GM21526 (cell line): ENCODE data around the gene CARD11.
A peak's percentile ranks its signal among the peaks of the same experiment; 100 is the strongest.

Source experiments
- ATAC-seq: cut with Tn5 transposase; IDR thresholded peaks from one replicate; pipeline ENCODE4 v1.9.1; 2021; ENCODE audit warnings: moderate library complexity; ENCODE audit not compliant: unreplicated experiment, low FRiP score

The CARD11 gene

DNA sequence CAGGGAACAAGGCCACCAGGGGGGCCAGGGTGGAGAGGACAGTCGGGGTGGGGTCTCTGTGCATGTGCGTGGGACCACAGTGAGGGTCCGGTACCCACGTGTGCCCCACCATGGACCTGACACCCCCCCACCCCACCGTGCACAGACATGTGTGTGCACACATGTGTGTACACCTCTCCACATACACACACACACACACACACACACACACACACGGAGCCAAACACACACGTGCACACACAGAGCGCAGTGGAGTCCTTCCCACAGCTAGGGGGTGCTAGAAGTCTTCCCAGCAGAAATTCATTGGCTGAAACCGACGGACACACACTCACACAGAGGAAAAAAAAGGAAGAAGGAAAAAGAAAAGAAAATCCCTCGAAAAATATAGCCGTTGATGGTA is 156.8 kb downstream of the CARD11 start:
- no peak for ATAC-seq

DNA sequence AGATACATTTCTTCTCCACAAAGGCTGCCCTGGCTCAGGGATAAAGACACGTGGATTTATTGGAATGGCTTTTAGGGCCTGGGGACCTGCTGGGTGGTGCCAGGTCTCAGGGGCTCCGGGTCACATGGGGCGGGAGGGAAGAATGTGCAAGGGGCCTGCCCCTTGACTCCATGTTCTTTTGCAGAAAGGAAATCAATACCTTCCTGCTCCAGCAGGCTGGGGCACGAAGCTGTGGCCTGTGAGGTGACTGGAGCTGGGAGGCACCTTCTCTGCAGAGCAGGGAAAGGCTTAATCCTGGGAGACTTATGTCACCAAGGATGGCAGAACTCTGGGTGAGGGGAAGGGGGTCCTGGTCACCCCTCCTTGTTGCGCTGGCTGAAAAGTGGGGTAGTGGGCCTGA is 157.3 kb downstream of the CARD11 start:
- ATAC-seq, result no peak

DNA sequence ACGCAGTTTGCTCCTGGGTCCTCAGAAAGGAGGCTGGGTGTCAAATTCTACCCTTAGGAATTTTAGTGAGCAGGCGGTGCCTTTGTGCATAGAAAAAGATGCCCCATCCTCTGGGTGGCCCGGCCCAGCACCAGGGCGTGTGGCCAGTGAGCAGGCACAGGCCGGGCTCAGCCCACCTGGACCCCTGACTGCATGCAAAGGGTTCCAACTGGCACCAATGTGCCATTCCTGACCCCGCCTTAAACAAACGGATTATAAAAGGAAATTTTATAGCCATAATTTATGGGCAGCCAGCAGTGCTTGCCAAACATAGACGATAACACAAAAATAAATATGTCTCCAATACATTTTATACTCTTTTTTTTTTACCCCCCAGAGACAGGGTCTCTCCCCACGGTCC is 159.5 kb downstream of the CARD11 start:
- ATAC-seq, result no peak

DNA sequence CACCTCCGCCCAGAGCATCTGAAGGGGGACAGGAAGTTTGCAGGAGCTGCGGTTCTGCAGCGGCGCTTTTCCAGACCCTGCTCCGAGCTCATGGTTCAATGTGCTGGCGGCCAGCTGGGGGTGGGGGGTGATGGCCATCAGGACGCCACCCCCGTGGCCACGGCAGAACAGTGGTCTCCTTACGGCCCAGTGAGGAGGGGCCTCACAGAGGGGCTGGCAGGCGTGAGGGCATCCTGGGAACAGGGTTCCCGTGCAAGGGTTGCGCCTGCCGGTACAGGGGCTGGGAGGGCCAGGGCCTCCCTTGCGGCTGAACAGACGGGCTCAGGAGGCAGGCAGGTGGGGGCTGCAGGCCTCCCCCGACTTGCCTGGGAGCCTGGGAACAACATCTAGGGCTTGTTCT is 160.6 kb downstream of the CARD11 start:
- no peak for ATAC-seq

DNA sequence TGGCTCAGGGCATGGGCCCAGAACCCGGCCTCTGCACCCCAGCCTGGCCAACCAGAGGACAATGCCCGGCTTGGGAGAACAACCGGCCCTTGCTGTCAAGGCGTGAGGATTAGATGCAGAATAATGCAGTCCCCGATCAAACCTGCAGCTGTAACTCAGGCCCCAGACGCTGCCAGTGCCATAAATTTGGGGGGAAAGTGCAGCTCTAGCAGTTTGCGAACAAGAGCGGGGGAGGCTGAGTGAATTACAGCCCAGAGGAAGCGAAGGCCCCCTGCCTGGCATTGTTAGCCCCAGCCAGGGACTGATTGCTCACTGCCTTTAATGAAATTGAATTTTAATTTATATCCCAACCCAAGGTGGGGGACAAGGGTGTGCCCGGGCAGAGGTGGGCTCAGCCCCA is 161.6 kb downstream of the CARD11 start:
- ATAC-seq, result no peak

DNA sequence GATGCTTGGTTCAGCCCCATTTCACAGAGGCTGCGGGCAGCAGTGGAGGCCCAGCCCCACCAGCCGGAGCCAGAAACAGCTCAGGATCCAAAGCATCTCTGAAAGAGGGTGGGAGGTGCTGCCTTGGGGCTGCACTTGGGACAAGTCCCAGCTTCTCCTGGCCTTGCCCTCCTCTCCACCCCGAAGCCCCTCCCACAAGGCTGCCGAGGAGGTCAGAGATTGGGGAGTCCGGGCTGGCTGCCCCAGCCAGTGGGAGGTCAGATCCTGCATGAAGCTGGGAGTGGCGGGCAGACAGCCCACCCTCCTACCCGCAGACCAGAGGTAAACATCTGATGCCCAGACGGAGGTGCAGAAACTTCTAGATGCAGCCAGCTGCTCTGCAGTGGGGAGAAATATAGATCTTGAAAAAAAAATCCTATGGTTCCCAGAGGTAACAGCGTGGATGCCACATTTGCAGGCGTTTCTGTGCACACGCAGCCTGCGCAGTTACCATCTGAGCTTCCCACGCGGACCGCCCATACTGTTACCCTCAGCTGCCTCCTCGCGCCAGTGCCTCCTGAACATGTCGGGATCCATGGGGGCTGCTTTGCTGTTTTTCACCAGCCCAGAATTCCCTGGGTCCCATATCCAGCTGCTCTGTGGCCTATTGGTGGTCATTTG is 162.7 kb downstream of the CARD11 start:
- ATAC-seq, result no peak

DNA sequence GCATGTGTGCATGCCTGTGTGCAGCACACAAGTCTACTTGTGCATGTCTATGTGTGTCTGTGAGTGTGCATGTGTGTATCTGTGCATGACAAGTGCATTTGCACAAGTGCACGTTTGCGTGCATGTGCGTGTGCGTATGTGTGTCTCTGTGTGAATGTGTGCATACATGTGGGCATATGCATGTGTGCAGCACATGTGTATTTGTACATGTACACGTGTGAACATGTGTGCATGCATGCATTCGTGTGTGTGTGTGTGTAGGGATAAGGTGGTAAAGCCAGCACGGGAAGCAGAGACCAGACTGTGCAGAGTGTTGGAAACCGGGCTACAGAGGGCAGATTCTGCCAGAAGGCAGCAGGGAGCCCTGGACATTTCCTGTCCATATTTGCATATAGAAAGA is 163.6 kb downstream of the CARD11 start:
- no peak for ATAC-seq

DNA sequence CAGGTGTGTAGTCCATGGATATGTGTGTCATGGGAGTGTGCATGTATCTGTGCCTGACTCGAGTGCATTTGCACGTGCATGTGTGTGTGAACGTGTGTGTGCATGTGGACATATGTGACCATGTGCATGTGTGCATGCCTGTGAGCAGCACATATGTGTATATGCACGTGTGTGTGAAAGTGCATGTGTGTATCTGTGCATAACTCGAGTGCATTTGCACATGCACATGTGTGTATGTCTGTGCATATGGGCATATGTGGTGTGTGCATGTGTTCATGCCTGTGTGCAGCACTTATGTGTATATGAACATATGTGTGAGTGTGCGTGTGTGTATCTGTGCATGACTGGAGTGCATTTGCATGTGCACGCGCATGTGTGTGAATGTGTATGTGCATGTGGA is 164.3 kb downstream of the CARD11 start:
- no peak for ATAC-seq

DNA sequence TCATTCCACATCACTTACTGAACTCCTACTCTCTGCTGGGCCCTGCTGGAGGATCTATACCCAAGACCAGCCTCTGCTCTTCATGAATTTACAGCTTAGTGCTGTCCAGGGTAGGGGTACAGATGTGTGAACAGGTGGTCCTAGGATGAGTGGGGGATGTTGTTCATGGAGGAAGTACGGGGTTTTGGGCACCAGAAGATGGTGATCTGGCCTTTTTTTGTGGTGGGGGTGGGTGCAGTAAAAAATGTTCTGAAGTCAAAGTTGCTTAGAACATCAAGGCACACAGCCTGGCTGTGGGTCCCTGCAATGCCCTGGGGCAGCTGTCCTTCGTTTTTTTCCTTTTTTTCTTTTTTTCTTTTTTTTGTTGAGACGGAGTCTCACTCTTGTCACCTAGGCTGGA is 165.4 kb downstream of the CARD11 start:
- no peak for ATAC-seq

DNA sequence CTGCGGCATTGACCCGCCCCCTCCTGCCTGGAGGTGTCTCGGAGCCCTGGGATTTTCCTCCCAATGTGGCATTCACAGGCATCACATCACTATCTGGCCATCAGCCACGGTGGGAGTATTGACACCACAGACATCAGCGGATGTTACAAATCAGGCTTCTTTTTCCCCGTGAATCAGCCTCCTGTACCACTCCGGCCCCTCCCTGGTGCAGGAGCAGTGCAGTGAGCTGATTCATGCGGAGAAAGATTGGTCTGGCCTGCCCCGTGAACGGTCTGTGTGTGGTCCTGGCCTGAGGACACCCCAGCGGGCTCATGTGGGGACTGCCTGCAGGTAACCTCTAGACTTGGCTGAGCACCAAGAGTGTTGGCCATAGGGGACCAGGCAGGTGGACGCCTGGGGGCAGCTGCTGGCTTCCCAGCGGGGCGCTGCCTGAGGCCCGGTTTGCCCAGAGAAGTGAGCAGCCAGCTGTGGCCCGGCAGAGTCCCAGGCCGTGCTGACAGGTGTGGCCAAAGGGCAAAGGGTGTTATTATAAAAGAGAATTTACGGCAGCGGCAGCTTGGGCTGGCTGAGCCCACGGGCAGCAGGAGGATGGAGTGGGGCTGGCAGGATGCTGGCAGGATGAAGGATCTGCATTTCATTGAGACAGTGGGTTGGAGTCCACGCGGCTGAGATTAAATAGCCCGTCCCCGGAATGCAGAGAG is 167.5 kb downstream of the CARD11 start:
- no peak for ATAC-seq

DNA sequence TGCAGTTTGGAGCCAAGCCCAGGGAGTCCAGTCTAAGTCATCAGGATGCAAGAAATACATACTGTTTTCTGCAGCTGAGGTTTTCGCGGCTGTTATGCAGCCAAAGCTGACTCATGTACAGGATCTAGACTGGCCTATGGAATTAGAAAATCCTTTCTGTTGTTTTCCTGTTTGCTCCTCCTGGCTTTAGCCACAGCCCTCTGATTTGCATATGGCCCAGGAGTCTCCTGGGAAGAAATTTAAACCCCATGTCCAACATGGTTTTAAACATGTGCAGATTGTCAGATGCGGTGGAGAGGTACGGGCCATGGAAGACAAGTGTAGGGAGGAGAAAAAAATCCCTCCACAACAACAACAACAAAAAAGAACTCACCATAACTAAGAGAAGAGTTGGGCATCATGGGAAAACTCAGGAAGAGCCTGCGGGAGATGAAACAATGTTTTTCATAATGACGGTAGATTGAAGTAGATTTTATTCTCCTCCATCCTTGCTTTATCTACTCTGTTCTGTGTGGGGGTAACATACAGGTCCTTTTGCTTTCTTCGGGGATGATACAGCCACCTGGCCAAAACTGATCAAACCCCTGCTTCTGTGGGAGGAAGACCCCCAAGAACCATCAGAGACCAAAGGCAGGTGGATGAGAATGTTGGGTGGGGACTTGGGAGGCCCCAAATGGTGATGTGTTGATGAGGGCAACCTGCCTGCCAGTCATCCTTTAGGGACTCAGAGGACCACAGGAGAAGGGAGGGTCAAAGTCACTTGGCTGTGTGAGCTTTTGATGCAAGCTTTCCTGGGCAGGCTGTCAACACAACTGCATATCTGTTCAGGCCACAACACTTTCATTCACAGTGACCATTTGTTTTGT is 169.7 kb downstream of the CARD11 start:
- no peak for ATAC-seq

DNA sequence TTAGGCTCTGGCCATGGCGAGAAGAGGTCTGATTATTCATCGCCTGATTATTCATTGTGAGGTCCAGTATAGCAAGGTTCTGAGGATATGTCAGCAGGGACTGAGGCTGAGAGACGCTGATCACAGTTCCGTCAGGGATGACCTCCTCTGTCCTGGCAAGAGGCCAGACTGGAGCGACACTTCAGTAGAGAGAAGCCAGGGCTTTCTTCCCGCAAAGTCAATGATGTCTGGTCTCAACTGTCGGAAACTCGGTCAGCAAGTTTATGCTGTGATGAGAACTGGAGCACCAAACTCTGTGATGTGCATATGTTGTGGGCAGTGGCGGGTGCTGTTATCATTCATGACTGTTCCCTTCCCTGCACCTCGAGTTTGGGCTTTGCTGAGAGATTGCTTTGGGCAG is 170.5 kb downstream of the CARD11 start:
- no peak for ATAC-seq

DNA sequence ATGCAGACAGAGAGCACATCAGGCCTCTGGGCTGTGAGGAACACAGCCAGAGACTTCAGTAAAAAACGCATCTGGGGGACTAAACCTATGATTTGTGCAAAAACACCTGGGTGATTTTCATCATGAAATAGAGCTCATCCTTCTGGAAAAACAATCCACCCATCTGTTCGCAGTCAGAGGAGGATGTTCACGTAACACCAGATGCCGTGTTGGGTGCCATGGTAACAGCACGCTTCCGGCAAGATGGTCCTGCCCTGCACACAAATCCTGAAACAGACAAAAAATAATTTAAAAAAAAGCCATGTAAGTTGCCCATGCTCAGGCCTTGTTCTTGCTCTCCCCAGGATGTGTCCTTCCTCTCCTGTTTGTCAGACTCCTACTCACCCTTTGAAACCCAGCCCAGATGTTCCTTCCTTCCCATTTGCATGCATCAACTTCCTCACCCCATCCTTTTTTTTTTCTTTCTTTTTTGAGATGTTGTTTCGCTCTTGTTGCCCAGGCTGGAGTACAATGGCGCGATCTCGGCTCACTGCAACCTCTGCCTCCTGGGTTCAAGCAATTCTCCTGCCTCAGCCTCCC is 171.3 kb downstream of the CARD11 start:
- ATAC-seq, result no peak

DNA sequence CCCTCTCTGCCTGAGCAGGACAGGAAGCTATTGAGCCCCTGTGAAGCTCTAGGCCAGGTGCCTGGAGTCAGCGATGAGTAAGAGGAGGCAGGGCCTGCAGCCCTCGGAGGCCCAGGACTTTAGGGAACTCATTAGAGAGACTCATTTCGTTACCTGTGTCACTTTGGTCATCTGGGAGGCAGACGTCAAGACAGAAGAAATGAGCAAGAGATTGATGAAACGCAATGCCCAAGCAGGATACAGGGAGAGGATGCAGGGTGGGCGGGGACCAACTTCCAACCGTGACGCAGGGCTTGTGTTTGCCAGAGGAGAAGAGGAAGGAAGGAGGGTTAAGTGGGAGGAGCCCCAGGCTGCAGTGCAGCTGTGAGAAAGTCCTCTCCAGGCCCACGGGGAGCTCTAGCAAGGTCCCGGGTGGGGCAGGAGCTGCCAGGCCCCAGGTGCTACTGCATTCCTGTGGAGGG is 173.2 kb downstream of the CARD11 start:
- ATAC-seq, result no peak

DNA sequence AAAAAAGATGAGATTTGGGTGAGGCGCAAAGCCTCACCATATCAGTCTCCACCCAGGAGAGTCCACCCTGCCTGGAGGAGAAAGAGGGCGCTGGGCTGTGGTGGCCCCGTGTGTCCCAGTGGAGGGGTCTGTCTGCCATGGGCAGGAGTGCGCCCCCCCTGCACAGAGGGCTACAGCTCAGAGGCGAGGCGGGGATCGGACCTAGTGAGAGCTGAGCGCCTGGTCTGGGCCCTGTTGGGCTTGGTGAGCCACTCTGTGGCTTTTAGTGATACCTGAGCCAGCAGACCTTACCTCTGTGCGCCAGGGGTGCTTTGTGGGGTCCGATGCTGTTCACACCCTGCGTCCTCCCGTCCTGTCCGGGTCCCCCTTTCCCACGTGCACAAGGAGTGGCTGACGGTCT is 173.7 kb downstream of the CARD11 start:
- no peak for ATAC-seq

DNA sequence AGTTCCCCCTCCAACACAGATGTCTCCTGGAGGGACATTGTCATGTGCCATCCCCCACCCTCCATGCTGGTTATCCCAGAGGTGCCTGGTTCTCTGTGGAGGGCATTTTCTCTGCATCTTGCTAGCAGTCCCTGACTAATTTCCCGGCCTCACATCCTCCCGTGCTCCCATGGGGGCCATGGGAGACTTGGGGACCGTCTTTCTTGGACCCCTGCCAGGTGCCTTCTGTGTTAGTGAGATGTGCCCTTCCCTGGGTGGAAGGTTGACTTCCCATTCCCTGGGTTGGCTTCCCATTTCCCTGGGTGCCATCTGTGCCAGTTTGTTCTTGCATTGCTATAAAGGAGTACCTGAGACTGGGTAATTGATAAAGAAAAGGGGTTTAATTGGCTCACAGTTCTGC is 177.1 kb downstream of the CARD11 start:
- ATAC-seq, result no peak

DNA sequence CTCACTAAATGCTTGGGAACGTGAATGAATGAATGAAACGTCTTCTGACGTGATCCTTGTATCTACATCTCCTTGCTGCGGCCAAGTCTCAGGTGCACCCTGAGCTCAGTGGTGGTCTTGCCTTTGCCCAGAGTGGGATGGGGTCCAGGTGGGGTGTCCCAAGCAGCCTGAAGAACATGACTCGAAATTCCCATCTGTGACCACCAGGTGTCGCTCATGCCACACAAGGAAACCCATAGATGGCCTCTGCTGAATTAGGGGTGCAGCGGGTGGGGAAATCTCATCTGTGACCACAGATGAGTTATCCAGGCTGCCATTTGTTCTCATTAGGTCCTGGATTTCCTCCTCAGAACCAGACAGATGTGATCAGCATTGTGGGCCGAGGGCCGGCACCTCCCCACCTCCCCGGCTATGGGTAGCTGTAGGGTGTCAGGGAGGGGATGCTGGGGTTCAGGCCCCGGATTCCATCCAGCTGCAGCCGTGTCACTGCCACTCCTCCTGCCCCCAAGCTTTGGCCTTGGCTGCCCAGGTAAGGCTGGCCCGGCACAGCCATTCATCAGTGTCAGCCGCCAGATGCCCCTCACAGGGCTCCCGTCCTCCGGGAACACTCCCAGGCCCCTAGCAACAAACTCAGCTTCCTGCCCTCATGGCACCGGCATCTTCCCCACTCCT is 178.5 kb downstream of the CARD11 start:
- ATAC-seq, result peak; percentile 52

DNA sequence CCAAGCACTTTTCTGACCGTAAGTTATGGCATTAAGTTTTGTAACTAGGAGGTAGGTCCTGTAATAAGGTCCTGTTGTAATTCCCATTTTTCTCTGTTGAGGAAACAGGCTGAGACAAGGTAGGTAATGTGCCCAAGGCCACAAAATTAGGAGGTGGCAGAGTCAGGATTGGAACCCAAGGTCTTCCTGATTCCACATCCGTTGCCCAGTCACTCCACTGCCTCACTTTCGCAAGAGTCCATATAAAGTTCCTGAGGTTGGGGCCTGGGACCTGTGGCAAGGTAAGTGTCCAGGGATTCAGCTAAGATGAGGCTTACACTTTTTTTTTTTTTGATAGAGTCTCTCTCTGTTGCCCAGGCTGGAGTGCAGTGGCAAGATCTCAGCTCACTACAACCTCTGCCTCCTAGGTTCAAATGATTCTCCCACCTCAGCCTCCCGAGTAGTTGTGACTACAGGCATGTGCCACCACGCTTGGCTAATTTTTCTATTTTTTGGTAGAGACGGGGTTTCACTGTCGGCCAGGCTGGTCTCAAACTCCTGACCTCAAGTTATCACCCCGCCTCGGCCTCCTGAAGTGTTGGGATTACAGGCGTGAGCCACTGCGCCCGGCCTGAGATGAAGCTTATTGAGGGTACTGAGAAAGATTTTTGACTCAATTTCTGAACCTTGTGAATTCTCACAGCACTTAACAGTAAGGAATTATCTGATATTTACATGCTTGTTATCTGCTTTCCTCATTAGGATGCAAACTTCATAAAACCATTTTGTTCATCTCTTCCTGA is 179.3 kb downstream of the CARD11 start:
- no peak for ATAC-seq

DNA sequence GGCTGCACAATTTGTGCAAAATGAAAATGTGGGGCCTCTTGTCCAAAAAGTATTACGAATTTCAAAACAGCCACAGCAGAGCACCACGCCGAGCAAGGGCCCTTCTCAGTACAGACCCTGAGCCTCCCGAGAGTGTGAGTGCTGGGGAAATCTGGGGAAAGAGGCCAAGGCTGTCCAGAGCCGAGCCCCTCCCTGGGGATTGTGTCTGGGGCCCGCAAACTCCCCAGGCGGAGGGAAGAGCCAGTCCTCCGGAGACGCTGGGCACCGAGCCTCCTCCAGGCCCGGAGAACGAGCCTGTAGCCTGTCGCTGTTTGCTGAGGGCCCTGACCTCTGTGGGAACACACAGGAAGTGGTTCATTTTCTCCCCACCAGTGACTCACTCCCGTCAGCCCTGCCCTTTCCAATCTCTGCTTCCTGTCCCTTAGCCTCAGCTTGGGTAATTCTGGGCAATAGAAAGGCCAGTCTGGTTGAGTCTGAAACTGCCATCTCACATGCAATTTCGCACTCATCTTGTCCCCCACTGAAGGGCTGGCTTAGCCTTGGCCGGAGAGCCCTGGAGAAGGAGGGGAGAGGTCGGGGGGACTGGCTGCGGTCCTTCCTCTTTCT is 180.1 kb downstream of the CARD11 start:
- ATAC-seq, result peak; percentile 81
